ENCODE measurements around the gene SIX4.

The SIX4 gene

GRCh38 chr14:60661721-60662120 lies 62.4 kb downstream of the SIX4 start:
- Histone ChIP-seq H3K4me1 (ENCODE audit: control insufficient read depth, low read length) (peaks cover 31% of the 10 kb centered on the region), H3K4me3 (ENCODE audit: low read length) (no peak overlapping the region), H3K27ac (ENCODE audit: low read depth, low read length) (no peak overlapping the region), H3K36me3 (ENCODE audit: control insufficient read depth, low read length) (no peaks in the 10 kb centered on the region), H3F3A (ENCODE audit: control insufficient read depth, insufficient read depth) (peaks cover 5% of the 10 kb centered on the region; the same call in 1 of the 2 replicates), H3K79me2 (ENCODE audit: control insufficient read depth, low read length) (no peaks in the 10 kb centered on the region), H3K27me3 (ENCODE audit: control insufficient read depth, low read length) (no peaks in the 10 kb centered on the region), H3K9me3 (ENCODE audit: control insufficient read depth, insufficient read depth, low read length) (no peaks in the 10 kb centered on the region), H3K4me2 (ENCODE audit: low read length) (no peak overlapping the region), H4K20me1 (ENCODE audit: control insufficient read depth, insufficient read depth, low read depth, low read length) (no peaks in the 10 kb centered on the region), H3K9me2 (replicated peaks; ENCODE audit: control insufficient read depth, low read length) (no peaks in the 10 kb centered on the region)
- TF ChIP-seq EZH2phosphoT487 (IDR thresholded peaks at IDR 0.05; ENCODE audit: borderline replicate concordance, low read length): no peak
- TF ChIP-seq, protein P1, sequence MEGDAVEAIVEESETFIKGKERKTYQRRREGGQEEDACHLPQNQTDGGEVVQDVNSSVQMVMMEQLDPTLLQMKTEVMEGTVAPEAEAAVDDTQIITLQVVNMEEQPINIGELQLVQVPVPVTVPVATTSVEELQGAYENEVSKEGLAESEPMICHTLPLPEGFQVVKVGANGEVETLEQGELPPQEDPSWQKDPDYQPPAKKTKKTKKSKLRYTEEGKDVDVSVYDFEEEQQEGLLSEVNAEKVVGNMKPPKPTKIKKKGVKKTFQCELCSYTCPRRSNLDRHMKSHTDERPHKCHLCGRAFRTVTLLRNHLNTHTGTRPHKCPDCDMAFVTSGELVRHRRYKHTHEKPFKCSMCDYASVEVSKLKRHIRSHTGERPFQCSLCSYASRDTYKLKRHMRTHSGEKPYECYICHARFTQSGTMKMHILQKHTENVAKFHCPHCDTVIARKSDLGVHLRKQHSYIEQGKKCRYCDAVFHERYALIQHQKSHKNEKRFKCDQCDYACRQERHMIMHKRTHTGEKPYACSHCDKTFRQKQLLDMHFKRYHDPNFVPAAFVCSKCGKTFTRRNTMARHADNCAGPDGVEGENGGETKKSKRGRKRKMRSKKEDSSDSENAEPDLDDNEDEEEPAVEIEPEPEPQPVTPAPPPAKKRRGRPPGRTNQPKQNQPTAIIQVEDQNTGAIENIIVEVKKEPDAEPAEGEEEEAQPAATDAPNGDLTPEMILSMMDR (IDR thresholded peaks at IDR 0.05; ENCODE audit: low read depth, low read length, poor library complexity, severe bottlenecking): no peak
